ENCODE measurements around the gene SERAC1. TPM values are rescaled to one million over a fixed set of nuclear protein-coding genes. Genes with fewer than 3 reads are reported as not detected.
"Not testable (repeated sequence)": the region's sequence is repeated elsewhere in the genome, so short reads cannot be mapped to it uniquely, and the experiment has no call there.

Gene SERAC1
- total RNA-seq, 2 experiments from 2014 or later = 5.1 to 6.3 TPM

GRCh38 chr6:158191032-158191431 lies 23.0 kb upstream of the SERAC1 start:
- Mint-ChIP-seq H3K9me3 (ENCODE audit: low read depth) (no peaks in the 10 kb centered on the region), H3K36me3 (peaks cover 27% of the 10 kb centered on the region), H3K4me1 (peaks cover under 1% of the 10 kb centered on the region), H3K27ac (no peak overlapping the region), H3K27me3 (no peaks in the 10 kb centered on the region), H3K4me3 (no peak overlapping the region)
- DNase-seq (no peak), ATAC-seq (no peak)
- CTCF ChIA-PET = interaction anchor here (0.7 to 1.5 kb wide), 2 partner anchors 15 to 20 kb away, joined by 3 to 4 read pairs; no protein-coding TSS in a partner anchor

GRCh38 chr6:158188591-158188990 lies 20.5 kb upstream of the SERAC1 start:
- Mint-ChIP-seq H3K4me3 (no peak overlapping the region), H3K27ac (no peak overlapping the region), H3K9me3 (ENCODE audit: low read depth) (no peaks in the 10 kb centered on the region), H3K36me3 (peaks cover 43% of the 10 kb centered on the region), H3K4me1 (peaks cover 13% of the 10 kb centered on the region), H3K27me3 (no peaks in the 10 kb centered on the region)
- ATAC-seq (no peak), DNase-seq (no peak)
- CTCF ChIA-PET = interaction anchor here (0.7 to 0.9 kb wide), 2 partner anchors 16 to 111 kb away, joined by 3 read pairs; no protein-coding TSS in a partner anchor

GRCh38 chr6:158185729-158186456 lies 17.8 kb upstream of the SERAC1 start:
- H3K27me3 Mint-ChIP-seq = no peaks in the 10 kb centered on the region
- peaks cover 15% of the 10 kb centered on the region for H3K4me1 Mint-ChIP-seq
- no peak for DNase-seq
- H3K9me3 Mint-ChIP-seq (ENCODE audit: low read depth) = peaks cover 4% of the 10 kb centered on the region
- CTCF ChIA-PET = interaction anchor here (0.7 to 1.7 kb wide), 4 partner anchors 11 to 559 kb away, joined by 3 to 5 read pairs (median 4); no protein-coding TSS in a partner anchor
- no peak overlapping the region for H3K27ac Mint-ChIP-seq
- no peak overlapping the region for H3K4me3 Mint-ChIP-seq
- peaks cover 53% of the 10 kb centered on the region for H3K36me3 Mint-ChIP-seq
- no peak for ATAC-seq

GRCh38 chr6:158184608-158185007 lies 16.5 kb upstream of the SERAC1 start:
- peaks cover 6% of the 10 kb centered on the region for H3K9me3 Mint-ChIP-seq (ENCODE audit: low read depth)
- H3K27ac Mint-ChIP-seq = no peak overlapping the region
- no peaks in the 10 kb centered on the region for H3K27me3 Mint-ChIP-seq
- CTCF ChIA-PET = interaction anchor here (0.7 to 1.0 kb wide), 2 partner anchors 10 to 94 kb away, joined by 3 read pairs; no protein-coding TSS in a partner anchor
- ATAC-seq (no peak), DNase-seq (no peak)
- no peak overlapping the region for H3K4me3 Mint-ChIP-seq
- peaks cover 15% of the 10 kb centered on the region for H3K4me1 Mint-ChIP-seq
- H3K36me3 Mint-ChIP-seq = peaks cover 65% of the 10 kb centered on the region

GRCh38 chr6:158183174-158183972 lies 15.3 kb upstream of the SERAC1 start:
- H3K27ac Mint-ChIP-seq; H3K4me3 Mint-ChIP-seq; CTCF ChIA-PET; ATAC-seq; H3K9me3 Mint-ChIP-seq (ENCODE audit: low read depth); H3K27me3 Mint-ChIP-seq; DNase-seq: not testable (repeated sequence)
- peaks cover 15% of the 10 kb centered on the region for H3K4me1 Mint-ChIP-seq
- peaks cover 77% of the 10 kb centered on the region for H3K36me3 Mint-ChIP-seq

GRCh38 chr6:158177712-158178111 lies 9.7 kb upstream of the SERAC1 start:
- not testable (repeated sequence) for H3K27me3 Mint-ChIP-seq
- peaks cover 48% of the 10 kb centered on the region for H3K36me3 Mint-ChIP-seq

GRCh38 chr6:158175111-158175510 lies 7.0 kb upstream of the SERAC1 start:
- H3K4me1 Mint-ChIP-seq = no peaks in the 10 kb centered on the region
- H3K27me3 Mint-ChIP-seq = no peaks in the 10 kb centered on the region
- DNase-seq (no peak), ATAC-seq (no peak)
- peaks cover 32% of the 10 kb centered on the region for H3K36me3 Mint-ChIP-seq
- CTCF ChIA-PET = no interaction called here
- H3K4me3 Mint-ChIP-seq = no peak overlapping the region
- H3K27ac Mint-ChIP-seq = no peak overlapping the region
- H3K9me3 Mint-ChIP-seq (ENCODE audit: low read depth) = no peaks in the 10 kb centered on the region

More at GRCh38 chr6:158177712-158178111, 9.7 kb upstream of the SERAC1 start:
- ATAC-seq; CTCF ChIA-PET; DNase-seq; H3K27ac Mint-ChIP-seq; H3K4me3 Mint-ChIP-seq; H3K4me1 Mint-ChIP-seq; H3K9me3 Mint-ChIP-seq (ENCODE audit: low read depth): not testable (repeated sequence)

- Mint-ChIP-seq H3K4me1 (no peaks in the 10 kb centered on the region), H3K27me3 (no peaks in the 10 kb centered on the region)
These were observed 6.5 kb upstream of the SERAC1 start for GRCh38 chr6:158174514-158174913.

GRCh38 chr6:158174024-158174423 lies 6.0 kb upstream of the SERAC1 start:
- Mint-ChIP-seq H3K4me3 (no peak overlapping the region), H3K9me3 (ENCODE audit: low read depth) (no peaks in the 10 kb centered on the region), H3K27ac (no peak overlapping the region), H3K36me3 (peaks cover 22% of the 10 kb centered on the region), H3K27me3 (no peaks in the 10 kb centered on the region), H3K4me1 (no peaks in the 10 kb centered on the region)
- ATAC-seq (no peak), DNase-seq (no peak)
- CTCF ChIA-PET = interaction anchor here (0.7 kb wide), 1 partner anchor 182 kb away, joined by 3 read pairs; no protein-coding TSS in a partner anchor

More at GRCh38 chr6:158174514-158174913, 6.5 kb upstream of the SERAC1 start:
- CTCF ChIA-PET = interaction anchor here (0.7 kb wide), 1 partner anchor 183 kb away, joined by 3 read pairs; no protein-coding TSS in a partner anchor
- ATAC-seq = no peak
- DNase-seq = no peak
- Mint-ChIP-seq H3K9me3 (ENCODE audit: low read depth) (no peaks in the 10 kb centered on the region), H3K36me3 (peaks cover 27% of the 10 kb centered on the region), H3K4me3 (no peak overlapping the region), H3K27ac (no peak overlapping the region)

GRCh38 chr6:158172001-158172400 lies 3.9 kb upstream of the SERAC1 start:
- Mint-ChIP-seq H3K4me1 (peaks cover 6% of the 10 kb centered on the region), H3K27me3 (no peaks in the 10 kb centered on the region), H3K36me3 (peaks cover 10% of the 10 kb centered on the region), H3K4me3 (no peak overlapping the region), H3K9me3 (ENCODE audit: low read depth) (no peaks in the 10 kb centered on the region), H3K27ac (no peak overlapping the region)
- CTCF ChIA-PET = no interaction called here
- no peak for ATAC-seq
- no peak for DNase-seq

- CTCF ChIA-PET = no interaction called here
- no peaks in the 10 kb centered on the region for H3K9me3 Mint-ChIP-seq (ENCODE audit: low read depth)
- no peak for DNase-seq
- no peaks in the 10 kb centered on the region for H3K27me3 Mint-ChIP-seq
- no peak overlapping the region for H3K4me3 Mint-ChIP-seq
- no peak overlapping the region for H3K27ac Mint-ChIP-seq
- H3K4me1 Mint-ChIP-seq = peaks cover 16% of the 10 kb centered on the region
- H3K36me3 Mint-ChIP-seq = peaks cover 10% of the 10 kb centered on the region
- no peak for ATAC-seq
These were observed 2.6 kb upstream of the SERAC1 start for GRCh38 chr6:158170656-158171081.

GRCh38 chr6:158169634-158170033 lies 1.6 kb upstream of the SERAC1 start:
- DNase-seq; H3K9me3 Mint-ChIP-seq (ENCODE audit: low read depth); H3K4me3 Mint-ChIP-seq; CTCF ChIA-PET; ATAC-seq; H3K27me3 Mint-ChIP-seq; H3K27ac Mint-ChIP-seq: not testable (repeated sequence)
- Mint-ChIP-seq H3K36me3 (peaks cover 10% of the 10 kb centered on the region), H3K4me1 (peaks cover 25% of the 10 kb centered on the region)

GRCh38 chr6:158165919-158166416 lies 2.1 kb downstream of the SERAC1 start:
- peaks cover 29% of the 10 kb centered on the region for H3K4me1 Mint-ChIP-seq
- H3K27me3 Mint-ChIP-seq = no peaks in the 10 kb centered on the region
- peaks cover 2% of the 10 kb centered on the region for H3K36me3 Mint-ChIP-seq
- H3K4me3 Mint-ChIP-seq = no peak overlapping the region
- DNase-seq (no peak), ATAC-seq (no peak)
- no peak overlapping the region for H3K27ac Mint-ChIP-seq
- no peaks in the 10 kb centered on the region for H3K9me3 Mint-ChIP-seq (ENCODE audit: low read depth)
- CTCF ChIA-PET = no interaction called here

All from activated CD8-positive, alpha-beta memory T cell treated with anti-CD3 and anti-CD28 coated beads, Interleukin-2, amount 10 ng/mL, durations not matched to agents 7 days and 5 days (primary cell).